Brain microvascular endothelial cell (primary cell): ENCODE measurements around the gene ITGB1.
A peak's percentile ranks its signal among the peaks of the same experiment; 100 is the strongest.
"Not testable (repeated sequence)": the region's sequence is repeated elsewhere in the genome, so short reads cannot be mapped to it uniquely, and the experiment has no call there.

Source experiments
- DNase-seq: peaks from one replicate; pipeline ENCODE4 v3.0.0-alpha.2; 2020
- H3K27ac ChIP-seq: fragments of 250-450 bp; sonication (Bioruptor Pico); 2 replicates; pipeline ENCODE4 v1.5.1; 2020; ENCODE audit warnings: mild to moderate bottlenecking, moderate library complexity
- H3K27me3 ChIP-seq: fragments of 250-450 bp; sonication (Bioruptor Pico); replicated peaks from 2 replicates; pipeline ENCODE4 v1.5.1; 2020; ENCODE audit warnings: mild to moderate bottlenecking
- H3K36me3 ChIP-seq: fragments of 250-450 bp; sonication (Bioruptor Pico); replicated peaks from 2 replicates; pipeline ENCODE4 v1.5.1; 2020; ENCODE audit warnings: mild to moderate bottlenecking
- H3K4me3 ChIP-seq: 2 replicates; pipeline ENCODE4 v1.5.1; 2011; ENCODE audit warnings: low read depth, mild to moderate bottlenecking, control low read depth, low read length, moderate library complexity
- in situ Hi-C: cut with HindIII; loops from 2 replicates; pipeline ENCODE4 v1.10.0; 2017; ENCODE audit warnings: low sequenced_read_pairs, low pct_ligation_motif_present
- TF ChIP-seq, protein P1 (sequence below): IDR thresholded peaks from 2 replicates; pipeline ENCODE4 v1.5.1; 2011; ENCODE audit warnings: low read depth, mild to moderate bottlenecking, moderate library complexity, low read length, control low read depth, inconsistent platforms; ENCODE audit errors: missing control alignments

The ITGB1 gene

GRCh38 chr10:32958085-32959005 lies at the start of gene ITGB1:
ITGB1 (minus strand) TSS chr10:32958230; CDS start chr10:32935558, 22,672 bp downstream.
- TF ChIP-seq, protein P1, sequence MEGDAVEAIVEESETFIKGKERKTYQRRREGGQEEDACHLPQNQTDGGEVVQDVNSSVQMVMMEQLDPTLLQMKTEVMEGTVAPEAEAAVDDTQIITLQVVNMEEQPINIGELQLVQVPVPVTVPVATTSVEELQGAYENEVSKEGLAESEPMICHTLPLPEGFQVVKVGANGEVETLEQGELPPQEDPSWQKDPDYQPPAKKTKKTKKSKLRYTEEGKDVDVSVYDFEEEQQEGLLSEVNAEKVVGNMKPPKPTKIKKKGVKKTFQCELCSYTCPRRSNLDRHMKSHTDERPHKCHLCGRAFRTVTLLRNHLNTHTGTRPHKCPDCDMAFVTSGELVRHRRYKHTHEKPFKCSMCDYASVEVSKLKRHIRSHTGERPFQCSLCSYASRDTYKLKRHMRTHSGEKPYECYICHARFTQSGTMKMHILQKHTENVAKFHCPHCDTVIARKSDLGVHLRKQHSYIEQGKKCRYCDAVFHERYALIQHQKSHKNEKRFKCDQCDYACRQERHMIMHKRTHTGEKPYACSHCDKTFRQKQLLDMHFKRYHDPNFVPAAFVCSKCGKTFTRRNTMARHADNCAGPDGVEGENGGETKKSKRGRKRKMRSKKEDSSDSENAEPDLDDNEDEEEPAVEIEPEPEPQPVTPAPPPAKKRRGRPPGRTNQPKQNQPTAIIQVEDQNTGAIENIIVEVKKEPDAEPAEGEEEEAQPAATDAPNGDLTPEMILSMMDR: no peak
- in situ Hi-C loops: no loop called here
- H3K27ac ChIP-seq: peak within 1 kb of the TSS; percentile 98
- H3K4me3 ChIP-seq: peak within 1 kb of the TSS; percentile 84
- no peaks in the 10 kb centered on the region for H3K27me3 ChIP-seq
- DNase-seq: peak; percentile 91
- peaks cover 7% of the 10 kb centered on the region for H3K36me3 ChIP-seq

GRCh38 chr10:33006342-33006887 lies 48.4 kb upstream of the ITGB1 start:
- TF ChIP-seq, protein P1: no peak
- peak overlapping the region; percentile 96 for H3K27ac ChIP-seq
- no peak overlapping the region for H3K4me3 ChIP-seq
- no peaks in the 10 kb centered on the region for H3K36me3 ChIP-seq
- H3K27me3 ChIP-seq: no peaks in the 10 kb centered on the region
- DNase-seq: no peak
- in situ Hi-C loops: loop anchor here (25.0 kb wide), 1 partner anchor 219 kb away; no protein-coding TSS in a partner anchor

DNA sequence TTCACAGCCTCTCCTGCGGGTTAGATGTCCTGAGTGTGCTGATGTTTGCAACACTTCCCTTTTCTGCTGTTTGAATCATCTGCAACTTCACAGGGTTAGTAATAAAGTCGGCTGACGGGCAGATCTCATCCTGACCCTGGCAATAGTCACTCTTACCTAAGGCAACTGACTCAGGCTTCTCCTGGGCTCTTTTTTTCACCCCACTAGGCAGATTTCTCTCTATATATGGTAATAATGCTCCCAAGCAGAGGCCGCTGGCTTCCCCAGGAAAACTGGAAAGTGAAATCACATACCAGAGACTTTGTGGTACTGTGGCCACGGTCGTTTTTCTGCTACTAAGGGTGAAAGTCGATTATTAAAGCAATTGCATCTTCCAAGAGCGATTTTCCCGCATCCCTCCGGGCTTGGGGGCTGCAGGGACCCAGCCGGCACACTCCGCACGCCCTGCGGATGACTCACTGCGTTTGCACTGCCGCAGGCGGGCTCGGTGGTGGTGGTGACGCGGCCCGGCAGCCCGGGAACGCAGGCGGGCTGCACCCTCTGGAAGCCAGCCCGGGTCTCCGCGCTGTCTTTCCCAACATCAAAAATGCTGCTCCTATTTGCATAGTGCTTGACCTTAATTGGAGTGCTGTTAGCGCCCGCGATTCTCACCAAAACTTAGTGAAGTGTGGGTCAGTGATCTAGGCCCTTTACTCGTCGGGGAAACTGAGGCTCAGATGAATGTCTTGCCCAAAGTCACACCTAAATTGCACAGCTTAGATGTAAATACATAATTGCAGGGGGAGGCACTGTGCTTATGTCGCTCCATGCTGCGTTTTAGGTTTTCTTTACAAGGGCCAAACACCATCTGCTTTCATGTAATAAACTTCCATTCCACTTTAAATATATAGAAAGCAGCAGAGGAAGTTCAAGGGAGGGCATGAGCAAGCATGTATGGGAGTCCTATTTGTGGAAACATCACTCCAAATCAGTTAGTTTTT lies 47.6 kb upstream of the ITGB1 start:
- Histone ChIP-seq H3K27ac (peak overlapping the region; percentile 96), H3K36me3 (no peaks in the 10 kb centered on the region), H3K4me3 (peak overlapping the region; percentile 44), H3K27me3 (no peaks in the 10 kb centered on the region)
- in situ Hi-C loops: loop anchor here (25.0 kb wide), 1 partner anchor 218 kb away; no protein-coding TSS in a partner anchor
- TF ChIP-seq, protein P1: peak; percentile 0
- peak; percentile 96 for DNase-seq

- in situ Hi-C loops: loop anchor here (25.0 kb wide), 1 partner anchor 215 kb away; no protein-coding TSS in a partner anchor
Observed at GRCh38 chr10:33001908-33002492, 44.0 kb upstream of the ITGB1 start.

GRCh38 chr10:32998060-32998581 lies 40.1 kb upstream of the ITGB1 start:
- H3K27ac ChIP-seq, H3K36me3 ChIP-seq, DNase-seq, in situ Hi-C loops, H3K27me3 ChIP-seq, H3K4me3 ChIP-seq: not testable (repeated sequence)

More at GRCh38 chr10:33001908-33002492, 44.0 kb upstream of the ITGB1 start:
- no peak overlapping the region for H3K4me3 ChIP-seq
- TF ChIP-seq, protein P1: no peak
- H3K36me3 ChIP-seq: no peaks in the 10 kb centered on the region
- H3K27ac ChIP-seq: no peak overlapping the region
- H3K27me3 ChIP-seq: no peaks in the 10 kb centered on the region
- no peak for DNase-seq
